Left lung (tissue), 10 donors: Measurements from ENCODE around the gene TBX3. TPM values are rescaled to one million over a fixed set of nuclear protein-coding genes. Genes with fewer than 3 reads are reported as not detected.

Source experiments
- ATAC-seq: fragments of 200-7000 bp; cut with Tn5 transposase; one replicate; pipeline ENCODE4 v1.9.1; 2020; ENCODE audit warnings: moderate library complexity
- DNase-seq, 4 donors: peaks; one replicate each; pipeline ENCODE4 v3.0.0-alpha.2; 2013 to 2020
- H3K27ac ChIP-seq, 2 donors: fragments of 200-600 bp; sonication (generic) in 1 of 2; one replicate each; pipeline versions ENCODE4 v1.5.0 to v1.8.0; 2020 to 2021
- H3K27me3 ChIP-seq, 2 donors: fragments of 200-600 bp; sonication (generic) in 1 of 2; one replicate each; pipeline versions ENCODE4 v1.5.0 to v1.8.0; 2020 to 2021
- H3K36me3 ChIP-seq, 2 donors: fragments of 200-600 bp; sonication (generic) in 1 of 2; one replicate each; pipeline versions ENCODE4 v1.5.0 to v1.8.0; 2020 to 2021
- H3K4me1 ChIP-seq, 2 donors: fragments of 200-600 bp; one replicate each; pipeline ENCODE4 v1.8.0; 2021
- H3K4me3 ChIP-seq, 2 donors: fragments of 200-600 bp; sonication (generic) in 1 of 2; one replicate each; pipeline versions ENCODE4 v1.5.0 to v1.8.0; 2020 to 2021; ENCODE audit warnings: mild to moderate bottlenecking in 1 of 2
- H3K9me3 ChIP-seq, 2 donors: fragments of 200-600 bp; sonication (generic) in 1 of 2; one replicate each; pipeline versions ENCODE4 v1.5.0 to v1.8.0; 2020 to 2021
- intact Hi-C, 2 donors: fragments of 100-400 bp; cut with DNase I; formaldehyde crosslinking; loops; one replicate each; pipeline versions ENCODE4 v1.11.2 to v1.14.2; 2022
- polyA plus RNA-seq, 6 donors: library from polyadenylated mRNA; unstranded; fragments of 120-200 nt; gene quantifications; one replicate each; pipeline ENCODE4 v1.2.1, GENCODE V29; 2013; ENCODE audit not compliant: insufficient read length in 6 of 6
- total RNA-seq, 2 donors: library from RNA; stranded (reverse); fragmentation: NEBNext Ultra II Directional; extraction: Animal tissue kit (Norgen Biotek cat#: 25700); gene quantifications; one replicate each; pipeline ENCODE4 v1.2.1, GENCODE V29; 2021
- TF ChIP-seq, protein P1 (sequence below), 2 donors: fragments of 200-600 bp; sonication (generic) in 1 of 2; IDR thresholded peaks; one replicate each; pipeline versions ENCODE4 v1.5.0 to v1.8.0; 2021; ENCODE audit warnings: antibody characterized with exemption in 2 of 2
- donor health status: DM: no; HTN: yes; CAD: no.
- donor health status: DM: no; HTN: no; CAD: no.

Gene TBX3
- total and polyA plus RNA-seq, 8 donors: 28.3 to 109 (median 104) TPM

- ATAC-seq: no peak
- DNase-seq: no peak
- Histone ChIP-seq H3K4me3 (peak overlapping the region; percentile 40 to 49), H3K9me3 (no peaks in the 10 kb centered on the region), H3K27me3 (peaks cover 32 to 96% of the 10 kb centered on the region in 2 donors), H3K36me3 (no peaks in the 10 kb centered on the region), H3K27ac (peak overlapping the region; percentile 84 to 91), H3K4me1 (peaks cover 0 to 19% of the 10 kb centered on the region in 2 donors)
- intact Hi-C loops: no loop called here
- TF ChIP-seq, protein P1, sequence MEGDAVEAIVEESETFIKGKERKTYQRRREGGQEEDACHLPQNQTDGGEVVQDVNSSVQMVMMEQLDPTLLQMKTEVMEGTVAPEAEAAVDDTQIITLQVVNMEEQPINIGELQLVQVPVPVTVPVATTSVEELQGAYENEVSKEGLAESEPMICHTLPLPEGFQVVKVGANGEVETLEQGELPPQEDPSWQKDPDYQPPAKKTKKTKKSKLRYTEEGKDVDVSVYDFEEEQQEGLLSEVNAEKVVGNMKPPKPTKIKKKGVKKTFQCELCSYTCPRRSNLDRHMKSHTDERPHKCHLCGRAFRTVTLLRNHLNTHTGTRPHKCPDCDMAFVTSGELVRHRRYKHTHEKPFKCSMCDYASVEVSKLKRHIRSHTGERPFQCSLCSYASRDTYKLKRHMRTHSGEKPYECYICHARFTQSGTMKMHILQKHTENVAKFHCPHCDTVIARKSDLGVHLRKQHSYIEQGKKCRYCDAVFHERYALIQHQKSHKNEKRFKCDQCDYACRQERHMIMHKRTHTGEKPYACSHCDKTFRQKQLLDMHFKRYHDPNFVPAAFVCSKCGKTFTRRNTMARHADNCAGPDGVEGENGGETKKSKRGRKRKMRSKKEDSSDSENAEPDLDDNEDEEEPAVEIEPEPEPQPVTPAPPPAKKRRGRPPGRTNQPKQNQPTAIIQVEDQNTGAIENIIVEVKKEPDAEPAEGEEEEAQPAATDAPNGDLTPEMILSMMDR (IDR thresholded peaks at IDR 0.05): no peak
Observed at GRCh38 chr12:114682106-114682784, 1.7 kb downstream of the TBX3 start.

- DNase-seq (no peak), ATAC-seq (no peak)
- Histone ChIP-seq H3K27ac (peak overlapping the region; percentile 84 to 91), H3K36me3 (no peaks in the 10 kb centered on the region), H3K4me1 (peaks cover under 1 to 19% of the 10 kb centered on the region in 2 donors), H3K4me3 (peak overlapping the region; percentile 40 to 49), H3K27me3 (peaks cover 30 to 96% of the 10 kb centered on the region in 2 donors), H3K9me3 (no peaks in the 10 kb centered on the region)
- TF ChIP-seq, protein P1 (IDR thresholded peaks at IDR 0.05): no peak
- intact Hi-C loops: no loop called here
Observed at GRCh38 chr12:114681116-114681871, 2.7 kb downstream of the TBX3 start.

GRCh38 chr12:114680604-114681069, 3.3 kb downstream of the TBX3 start:
- no peaks in the 10 kb centered on the region for H3K9me3 ChIP-seq
- no peak for DNase-seq
- peaks cover 3 to 19% of the 10 kb centered on the region in 2 donors for H3K4me1 ChIP-seq
- H3K4me3 ChIP-seq: peak overlapping the region; percentile 40 to 49
- TF ChIP-seq, protein P1 (IDR thresholded peaks at IDR 0.05): no peak
- H3K36me3 ChIP-seq: no peaks in the 10 kb centered on the region
- H3K27me3 ChIP-seq: peaks cover 26 to 96% of the 10 kb centered on the region in 2 donors
- ATAC-seq: no peak
- peak overlapping the region; percentile 84 to 91 for H3K27ac ChIP-seq
- intact Hi-C loops: no loop called here

DNA sequence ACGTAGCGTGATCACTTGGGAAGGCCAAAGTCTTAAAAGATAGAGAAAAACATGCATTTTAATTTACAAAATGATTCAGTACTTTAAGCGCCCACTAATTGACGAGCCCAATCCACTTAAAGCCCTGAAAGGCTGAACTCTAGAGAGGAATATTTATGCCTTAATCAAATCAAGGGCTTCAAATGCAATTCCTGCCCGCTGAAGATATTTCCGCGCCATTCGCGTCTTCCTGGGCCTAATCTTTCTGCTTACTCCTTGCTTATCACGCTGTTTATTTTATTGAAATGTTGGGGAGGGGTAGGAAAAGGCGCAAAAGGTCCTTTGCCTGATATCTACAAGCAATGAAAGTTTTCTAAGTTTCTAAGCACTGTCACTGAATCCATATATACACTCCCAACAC, 4.0 kb downstream of the TBX3 start:
- intact Hi-C loops: no loop called here

More for the DNA sequence above, 4.0 kb downstream of the TBX3 start:
- H3K27ac ChIP-seq: peak overlapping the region; percentile 84 to 91
- peaks cover 3 to 16% of the 10 kb centered on the region in 2 donors for H3K4me1 ChIP-seq
- peaks cover 28 to 94% of the 10 kb centered on the region in 2 donors for H3K27me3 ChIP-seq
- H3K9me3 ChIP-seq: no peaks in the 10 kb centered on the region
- TF ChIP-seq, protein P1 (IDR thresholded peaks at IDR 0.05): no peak
- no peak for DNase-seq
- no peaks in the 10 kb centered on the region for H3K36me3 ChIP-seq
- peak overlapping the region; percentile 40 to 49 for H3K4me3 ChIP-seq
- no peak for ATAC-seq
